Chondrocyte (in vitro differentiated cells): ENCODE data around the gene PREB. TPM values are rescaled to one million over a fixed set of nuclear protein-coding genes. Genes with fewer than 3 reads are reported as not detected.

Experiments used
- DNase-seq: peaks from one replicate; pipeline ENCODE4 v3.0.0; 2021; ENCODE audit warnings: mixed read lengths, low spot score
- H3K27ac Mint-ChIP-seq: one replicate; pipeline ENCODE4 v1.8.0; 2021; ENCODE audit warnings: mild to moderate bottlenecking, moderate library complexity, mixed read lengths; ENCODE audit not compliant: unreplicated experiment
- H3K27me3 Mint-ChIP-seq: 2 replicates; pipeline ENCODE4 v1.8.0; 2021; ENCODE audit warnings: low read depth, mixed read lengths
- H3K36me3 Mint-ChIP-seq: 2 replicates; pipeline ENCODE4 v1.8.0; 2021; ENCODE audit warnings: low read depth, mixed read lengths
- H3K4me1 Mint-ChIP-seq: 2 replicates; pipeline ENCODE4 v1.8.0; 2021; ENCODE audit warnings: low read depth, mild to moderate bottlenecking, mixed read lengths
- H3K4me3 Mint-ChIP-seq: one replicate; pipeline ENCODE4 v1.8.0; 2021; ENCODE audit warnings: mild to moderate bottlenecking, moderate library complexity, mixed read lengths; ENCODE audit not compliant: unreplicated experiment
- H3K9me3 Mint-ChIP-seq: 2 replicates; pipeline ENCODE4 v1.8.0; 2021; ENCODE audit warnings: low read depth, mixed read lengths
- total RNA-seq: library from RNA; stranded (reverse); gene quantifications from 3 replicates; pipeline ENCODE4 v1.2.1, GENCODE V29; 2021
- TF ChIP-seq, protein P1 (sequence below): fragments of 200-600 bp; sonication (generic); IDR thresholded peaks from 2 replicates; pipeline ENCODE4 v1.5.0; 2021; ENCODE audit warnings: antibody characterized with exemption, mild to moderate bottlenecking, moderate library complexity

PREB gene
- total RNA-seq, 1 donor from 2014 or later: 49.4 TPM

DNA sequence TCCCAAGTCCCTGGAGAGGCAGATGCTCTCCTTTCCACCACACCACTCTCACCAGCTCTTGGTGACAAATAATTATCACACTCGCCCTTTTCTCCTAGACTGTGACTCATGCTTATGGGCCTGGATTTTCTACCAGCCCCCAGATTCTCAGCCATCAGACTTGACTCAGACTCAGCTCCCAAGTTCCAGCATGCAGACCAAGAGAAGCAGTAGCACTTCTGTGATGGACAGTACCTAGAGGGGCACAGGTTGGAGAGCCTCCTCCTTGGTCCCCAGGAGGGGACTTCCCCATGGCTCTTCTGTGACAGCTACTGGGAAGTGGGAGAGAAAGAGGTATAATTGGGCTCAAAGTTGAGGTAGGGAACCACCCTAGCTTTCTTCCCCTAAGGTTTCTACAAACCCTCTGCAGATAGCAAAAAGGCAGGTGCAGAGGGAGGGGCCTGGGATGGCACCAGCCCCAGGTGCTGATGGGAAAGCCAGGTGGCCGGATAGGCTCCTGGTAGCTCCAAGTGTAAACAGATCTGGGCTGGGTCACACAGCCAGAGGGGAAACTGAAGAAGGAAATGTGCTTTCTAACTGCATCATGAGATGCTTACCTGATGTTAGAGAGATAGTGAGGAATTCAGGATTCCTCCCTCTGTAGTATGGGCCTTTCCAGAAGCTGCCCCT is 18.5 kb upstream of the PREB start:
- Mint-ChIP-seq H3K36me3 (no peaks in the 10 kb centered on the region), H3K27ac (no peak overlapping the region), H3K27me3 (peaks cover 2% of the 10 kb centered on the region), H3K9me3 (no peaks in the 10 kb centered on the region), H3K4me1 (no peaks in the 10 kb centered on the region), H3K4me3 (no peak overlapping the region)
- TF ChIP-seq, protein P1, sequence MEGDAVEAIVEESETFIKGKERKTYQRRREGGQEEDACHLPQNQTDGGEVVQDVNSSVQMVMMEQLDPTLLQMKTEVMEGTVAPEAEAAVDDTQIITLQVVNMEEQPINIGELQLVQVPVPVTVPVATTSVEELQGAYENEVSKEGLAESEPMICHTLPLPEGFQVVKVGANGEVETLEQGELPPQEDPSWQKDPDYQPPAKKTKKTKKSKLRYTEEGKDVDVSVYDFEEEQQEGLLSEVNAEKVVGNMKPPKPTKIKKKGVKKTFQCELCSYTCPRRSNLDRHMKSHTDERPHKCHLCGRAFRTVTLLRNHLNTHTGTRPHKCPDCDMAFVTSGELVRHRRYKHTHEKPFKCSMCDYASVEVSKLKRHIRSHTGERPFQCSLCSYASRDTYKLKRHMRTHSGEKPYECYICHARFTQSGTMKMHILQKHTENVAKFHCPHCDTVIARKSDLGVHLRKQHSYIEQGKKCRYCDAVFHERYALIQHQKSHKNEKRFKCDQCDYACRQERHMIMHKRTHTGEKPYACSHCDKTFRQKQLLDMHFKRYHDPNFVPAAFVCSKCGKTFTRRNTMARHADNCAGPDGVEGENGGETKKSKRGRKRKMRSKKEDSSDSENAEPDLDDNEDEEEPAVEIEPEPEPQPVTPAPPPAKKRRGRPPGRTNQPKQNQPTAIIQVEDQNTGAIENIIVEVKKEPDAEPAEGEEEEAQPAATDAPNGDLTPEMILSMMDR: no peak
- DNase-seq: no peak

DNA sequence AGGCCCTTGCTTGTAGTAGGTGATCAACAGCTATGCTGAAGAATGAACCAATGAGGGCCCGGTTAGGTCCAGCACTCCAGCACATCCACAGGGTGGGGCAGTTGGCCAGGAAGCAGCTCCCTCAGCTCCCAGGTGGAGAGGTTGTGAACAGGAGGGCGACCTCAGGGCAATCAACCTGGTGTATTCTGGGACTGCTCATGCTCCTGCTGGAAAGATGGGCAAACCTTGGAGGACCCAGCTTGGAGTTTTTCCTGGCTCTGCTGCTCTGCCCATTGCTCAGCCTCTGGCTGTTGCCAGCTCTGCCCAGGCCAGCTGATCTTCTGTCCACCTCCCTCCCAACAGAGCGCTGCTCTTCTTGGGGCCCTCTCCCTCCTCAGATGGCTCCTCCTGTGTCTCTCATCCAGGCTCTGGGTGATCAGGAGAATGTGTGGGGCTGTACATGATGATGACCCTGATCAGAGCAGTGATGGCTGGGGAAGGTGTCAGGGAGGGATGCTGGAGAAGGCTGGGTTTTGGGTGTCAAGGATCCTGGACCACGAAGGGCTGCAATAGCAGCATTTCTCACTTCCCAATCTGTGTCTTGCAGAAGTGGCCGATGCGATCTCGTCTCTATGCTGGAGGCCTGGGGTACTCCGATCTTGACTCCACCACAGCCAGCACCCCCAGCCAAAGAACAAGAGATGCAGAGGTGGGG is 17.8 kb upstream of the PREB start:
- Mint-ChIP-seq H3K4me1 (no peaks in the 10 kb centered on the region), H3K9me3 (no peaks in the 10 kb centered on the region), H3K36me3 (no peaks in the 10 kb centered on the region), H3K27me3 (peaks cover 4% of the 10 kb centered on the region), H3K27ac (no peak overlapping the region), H3K4me3 (no peak overlapping the region)
- DNase-seq: no peak
- TF ChIP-seq, protein P1: no peak

DNA sequence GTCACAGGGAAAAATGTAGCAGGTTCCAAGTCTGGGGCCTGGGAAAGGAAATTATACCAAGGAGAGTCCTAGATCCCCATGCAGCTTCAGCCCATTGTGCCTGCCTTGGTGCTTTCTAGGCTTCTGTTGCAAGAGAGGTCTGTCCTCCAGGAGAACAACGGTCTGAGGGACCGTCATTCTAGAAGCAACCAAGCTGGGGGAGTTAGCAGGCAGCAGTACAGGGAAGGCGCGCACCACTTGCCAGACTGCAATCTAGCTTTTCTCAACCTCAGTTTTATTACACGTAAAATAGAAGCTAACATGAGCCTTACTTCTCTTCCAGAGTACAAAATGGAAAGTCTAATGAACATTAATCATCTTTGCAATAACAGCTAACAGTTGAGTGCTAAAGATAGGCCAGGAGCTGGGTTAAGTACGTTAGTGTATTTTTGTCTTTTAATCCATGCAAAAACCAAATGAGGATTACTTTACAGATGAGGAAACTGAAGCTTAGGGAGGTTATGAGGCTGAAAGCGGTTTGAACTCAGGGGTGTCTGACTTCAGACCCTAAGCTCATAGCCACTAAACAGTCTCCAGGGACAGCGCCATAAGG is 16.3 kb upstream of the PREB start:
- Mint-ChIP-seq H3K4me3 (no peak overlapping the region), H3K4me1 (no peaks in the 10 kb centered on the region), H3K9me3 (no peaks in the 10 kb centered on the region), H3K27me3 (peaks cover 8% of the 10 kb centered on the region), H3K27ac (no peak overlapping the region), H3K36me3 (no peaks in the 10 kb centered on the region)
- TF ChIP-seq, protein P1: no peak
- no peak for DNase-seq

DNA sequence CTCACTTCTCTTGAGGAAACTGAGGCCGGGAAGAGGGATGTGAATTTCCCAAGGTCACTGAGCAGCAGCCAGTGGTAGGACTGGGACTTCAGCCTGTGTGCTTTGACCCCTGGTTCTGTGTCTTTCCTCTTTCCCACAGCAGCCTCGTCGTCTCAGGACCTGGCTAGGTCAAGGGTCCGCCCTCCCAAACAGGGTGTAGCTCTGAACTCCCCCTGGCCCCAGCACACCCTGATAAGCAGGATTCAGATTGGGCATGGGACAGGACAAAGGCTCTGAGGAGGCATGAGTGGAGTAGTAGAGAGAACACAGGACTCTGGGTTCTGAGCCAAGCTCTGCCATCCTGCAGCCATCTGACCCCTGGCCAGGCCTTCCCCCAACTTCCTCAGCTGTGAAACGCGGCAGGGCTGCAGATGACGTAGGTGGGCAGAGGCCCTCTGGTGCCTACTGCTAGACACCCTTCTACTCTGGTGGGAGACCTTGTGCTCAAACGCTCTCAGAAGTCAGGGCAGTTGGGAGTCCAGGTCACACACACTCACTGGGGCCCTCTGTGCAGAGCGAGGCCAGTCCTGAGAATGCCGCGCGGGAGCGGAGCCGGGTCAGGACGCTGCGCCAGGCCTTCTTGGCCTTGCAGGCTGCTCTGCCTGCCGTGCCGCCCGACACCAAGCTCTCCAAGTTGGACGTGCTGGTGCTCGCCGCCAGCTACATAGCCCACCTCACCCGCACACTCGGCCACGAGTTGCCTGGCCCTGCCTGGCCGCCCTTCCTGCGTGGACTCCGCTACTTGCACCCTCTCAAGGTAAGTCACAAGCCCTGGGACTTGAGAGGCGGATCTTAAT is 15.4 kb upstream of the PREB start:
- H3K4me3 Mint-ChIP-seq: no peak overlapping the region
- no peaks in the 10 kb centered on the region for H3K36me3 Mint-ChIP-seq
- H3K27ac Mint-ChIP-seq: no peak overlapping the region
- peaks cover 11% of the 10 kb centered on the region for H3K27me3 Mint-ChIP-seq
- H3K9me3 Mint-ChIP-seq: no peaks in the 10 kb centered on the region
- TF ChIP-seq, protein P1: no peak
- no peaks in the 10 kb centered on the region for H3K4me1 Mint-ChIP-seq
- peak; percentile 90 for DNase-seq
